SK-N-SH (cell line): ENCODE measurements around the gene PHF21A. TPM values are rescaled to one million over a fixed set of nuclear protein-coding genes. Genes with fewer than 3 reads are reported as not detected.

Experiments used
- CTCF ChIA-PET: fragments of 300-600, 350-600 bp; formaldehyde crosslinking; extraction: SDS; loops from one replicate; lab custom pipeline; 2021; lab: Yijun Ruan, JAX
- POLR2A ChIA-PET: fragments of 350-600 bp; sonication (Branson Sonifier 250); formaldehyde crosslinking; extraction: SDS; loops from one replicate; lab custom pipeline; 2020; ENCODE audit warnings: antibody characterized with exemption, inconsistent platforms; lab: Yijun Ruan, JAX
- DNase-seq: peaks from one replicate; pipeline ENCODE4 v3.0.0; 2012
- H2AFZ ChIP-seq: fragments of 200-600 bp; sonication (generic); 2 replicates; pipeline ENCODE4 v1.8.1; 2016; ENCODE audit warnings: antibody characterized with exemption, mild to moderate bottlenecking, low read depth
- H3F3A ChIP-seq: fragments of 200-600 bp; sonication (generic); replicated peaks from 2 replicates; pipeline ENCODE3; 2016; ENCODE audit warnings: antibody characterized with exemption, mild to moderate bottlenecking; ENCODE audit not compliant: insufficient read depth
- H3K27ac ChIP-seq, 2 experiments: fragments of 200-500 bp in 1 of 2; fragments of 200-600 bp in 1 of 2; sonication (Bioruptor generic) in 1 of 2; sonication (generic), shearing (Covaris generic) in 1 of 2; 2 replicates each; pipeline versions ENCODE4 v1.5.1 to v1.6.1; 2014 to 2016; ENCODE audit warnings: low read depth in 2 of 2, inconsistent platforms in 1 of 2, low read length in 1 of 2, mild to moderate bottlenecking in 1 of 2, mixed read lengths in 1 of 2
- H3K27me3 ChIP-seq: fragments of 200-600 bp; sonication (generic), shearing (Covaris generic); 2 replicates; pipeline ENCODE4 v1.6.1; 2016; ENCODE audit warnings: mixed run types; ENCODE audit not compliant: insufficient read depth
- H3K36me3 ChIP-seq, 2 experiments: fragments of 200-500 bp in 1 of 2; fragments of 200-600 bp in 1 of 2; sonication (Bioruptor generic) in 1 of 2; sonication (generic) in 1 of 2; replicated peaks in 1 of 2; 2 replicates each; pipeline versions ENCODE3 to v1.5.1; 2014 to 2016; ENCODE audit warnings: low read length in 1 of 2, mild to moderate bottlenecking in 1 of 2; ENCODE audit not compliant: insufficient read depth in 2 of 2, control insufficient read depth in 1 of 2
- H3K4me1 ChIP-seq, 2 experiments: fragments of 200-500 bp in 1 of 2; fragments of 200-600 bp in 1 of 2; sonication (Bioruptor generic) in 1 of 2; sonication (generic), shearing (Covaris generic) in 1 of 2; 2 replicates each; pipeline versions ENCODE4 v1.5.1 to v1.6.1; 2014 to 2016; ENCODE audit warnings: low read depth in 1 of 2, low read length in 1 of 2, mixed run types in 1 of 2; ENCODE audit not compliant: insufficient read depth in 2 of 2, control insufficient read depth in 1 of 2
- H3K4me2 ChIP-seq: fragments of 200-600 bp; sonication (generic), shearing (Covaris generic); 2 replicates; pipeline ENCODE4 v1.6.1; 2017; ENCODE audit warnings: mixed run types
- H3K4me3 ChIP-seq, 2 experiments: fragments of 200-500 bp in 1 of 2; fragments of 200-600 bp in 1 of 2; sonication (Bioruptor generic) in 1 of 2; sonication (generic), shearing (Covaris generic) in 1 of 2; 2 replicates each; pipeline versions ENCODE4 v1.5.1 to v1.8.1; 2014 to 2016; ENCODE audit warnings: low read depth in 2 of 2, inconsistent platforms in 1 of 2, low read length in 1 of 2, mild to moderate bottlenecking in 1 of 2, mixed read lengths in 1 of 2, moderate library complexity in 1 of 2
- H3K79me2 ChIP-seq: fragments of 200-600 bp; sonication (generic); 2 replicates; pipeline ENCODE4 v1.8.1; 2017; ENCODE audit warnings: mild to moderate bottlenecking; ENCODE audit not compliant: insufficient read depth
- H3K9ac ChIP-seq: fragments of 200-600 bp; sonication (generic); 2 replicates; pipeline ENCODE4 v1.6.1; 2017; ENCODE audit warnings: mixed run types
- H3K9me2 ChIP-seq: fragments of 200-600 bp; sonication (generic); 2 replicates; pipeline ENCODE4 v1.6.1; 2017; ENCODE audit warnings: mixed run types
- H3K9me3 ChIP-seq: fragments of 200-600 bp; sonication (generic); 2 replicates; pipeline ENCODE4 v1.6.1; 2017; ENCODE audit warnings: mixed run types, mild to moderate bottlenecking, moderate library complexity
- H4K20me1 ChIP-seq: fragments of 200-600 bp; sonication (generic); 2 replicates; pipeline ENCODE4 v1.6.1; 2017; ENCODE audit warnings: mild to moderate bottlenecking, mixed run types; ENCODE audit not compliant: insufficient read depth
- CTCF ChIP-seq: fragments of 200-600 bp; sonication (generic); IDR thresholded peaks from 2 replicates; pipeline ENCODE4 v1.6.1; 2017; ENCODE audit warnings: antibody characterized with exemption, mild to moderate bottlenecking, moderate library complexity
- EP300 ChIP-seq, 2 experiments: IDR thresholded peaks; 2 replicates each; pipeline versions ENCODE4 v1.4.0 to v1.6.1; 2012; ENCODE audit warnings: borderline replicate concordance in 1 of 2, low read depth in 1 of 2, low read length in 1 of 2
- EZH2phosphoT487 ChIP-seq: fragments of 200-600 bp; sonication (generic); IDR thresholded peaks from 2 replicates; pipeline ENCODE4 v1.6.1; 2017; ENCODE audit warnings: low read depth, mixed run types, mild to moderate bottlenecking, antibody characterized with exemption, moderate library complexity, borderline replicate concordance
- FOSL2 ChIP-seq: IDR thresholded peaks from 2 replicates; pipeline ENCODE4 v1.4.0; 2012; ENCODE audit warnings: low read depth, mild to moderate bottlenecking, moderate library complexity, borderline replicate concordance
- FOXJ3 ChIP-seq: sonication (generic); formaldehyde crosslinking; IDR thresholded peaks from 2 replicates; pipeline ENCODE4 v1.5.1; 2020; ENCODE audit warnings: mild to moderate bottlenecking, missing genetic modification reagents
- GABPA ChIP-seq: IDR thresholded peaks from 2 replicates; pipeline ENCODE4 v1.4.0; 2012; ENCODE audit warnings: low read depth, mild to moderate bottlenecking
- GATA2 ChIP-seq: sonication (generic); formaldehyde crosslinking; IDR thresholded peaks from 2 replicates; pipeline ENCODE4 v1.5.0; 2020; ENCODE audit warnings: mild to moderate bottlenecking, missing genetic modification reagents
- IRF3 ChIP-seq: fragments of 150-350 bp; IDR thresholded peaks from 2 replicates; pipeline ENCODE4 v1.6.1; 2016; ENCODE audit warnings: mild to moderate bottlenecking, low read depth, low read length
- MEF2A ChIP-seq: IDR thresholded peaks from 2 replicates; pipeline ENCODE4 v1.4.0; 2012; ENCODE audit warnings: low read depth, borderline replicate concordance
- NFIC ChIP-seq: IDR thresholded peaks from 2 replicates; pipeline ENCODE4 v1.4.0; 2012; ENCODE audit warnings: borderline replicate concordance
- POLR2AphosphoS5 ChIP-seq: IDR thresholded peaks from 2 replicates; pipeline ENCODE4 v1.6.1; 2012; ENCODE audit warnings: low read depth, low read length
- RCOR1 ChIP-seq: fragments of 150-350 bp; IDR thresholded peaks from 2 replicates; pipeline ENCODE4 v1.6.1; 2017; ENCODE audit warnings: antibody characterized with exemption, low read length
- TAF1 ChIP-seq: IDR thresholded peaks from 2 replicates; pipeline ENCODE4 v1.6.1; 2012; ENCODE audit warnings: low read depth, mild to moderate bottlenecking, low read length, moderate library complexity, borderline replicate concordance
- USF2 ChIP-seq: fragments of 150-350 bp; IDR thresholded peaks from 2 replicates; pipeline ENCODE4 v1.6.1; 2017; ENCODE audit warnings: antibody characterized with exemption, low read length, low read depth, borderline replicate concordance
- WGBS: methylation state at CpG from one replicate; pipeline ENCODE4 v1.1.6; 2017; ENCODE audit warnings: low lambda C conversion rate; 5-methylcytosine and 5-hydroxymethylcytosine counted together
- polyA plus RNA-seq, 3 experiments: library from polyadenylated mRNA; depleted of rRNA; stranded (reverse); fragments of >200 nt; gene quantifications; 2 replicates each; pipeline ENCODE4 v1.2.3, GENCODE V29; 2012
- TF ChIP-seq, protein P1 (sequence below): IDR thresholded peaks from 2 replicates; pipeline ENCODE4 v1.4.0; 2012; ENCODE audit warnings: low read depth
- TF ChIP-seq, protein P2 (sequence below): IDR thresholded peaks from 2 replicates; pipeline ENCODE4 v1.6.1; 2012; ENCODE audit warnings: mild to moderate bottlenecking, low read depth, low read length, moderate library complexity

The PHF21A gene
- polyA plus RNA-seq, 1 of the 3 experiments (the other 2 are of a cell fraction), result 18.8 TPM

- no peak for TF ChIP-seq USF2
- no peak for TF ChIP-seq GABPA
- TF ChIP-seq IRF3, result no peak
- TF ChIP-seq, protein P1, sequence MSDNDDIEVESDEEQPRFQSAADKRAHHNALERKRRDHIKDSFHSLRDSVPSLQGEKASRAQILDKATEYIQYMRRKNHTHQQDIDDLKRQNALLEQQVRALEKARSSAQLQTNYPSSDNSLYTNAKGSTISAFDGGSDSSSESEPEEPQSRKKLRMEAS, result no peak
- no peak for TF ChIP-seq FOXJ3 (CRISPR knock-in tag)
- no peak for TF ChIP-seq MEF2A
- no peak for TF ChIP-seq EP300 (IDR thresholded peaks at IDR 0.05; ENCODE audit: borderline replicate concordance in 1 of 2, low read depth in 1 of 2, low read length in 1 of 2)
- no peak for TF ChIP-seq GATA2 (CRISPR knock-in tag)
- TF ChIP-seq FOSL2, result no peak
- no peak for TF ChIP-seq POLR2AphosphoS5
- TF ChIP-seq, protein P2, sequence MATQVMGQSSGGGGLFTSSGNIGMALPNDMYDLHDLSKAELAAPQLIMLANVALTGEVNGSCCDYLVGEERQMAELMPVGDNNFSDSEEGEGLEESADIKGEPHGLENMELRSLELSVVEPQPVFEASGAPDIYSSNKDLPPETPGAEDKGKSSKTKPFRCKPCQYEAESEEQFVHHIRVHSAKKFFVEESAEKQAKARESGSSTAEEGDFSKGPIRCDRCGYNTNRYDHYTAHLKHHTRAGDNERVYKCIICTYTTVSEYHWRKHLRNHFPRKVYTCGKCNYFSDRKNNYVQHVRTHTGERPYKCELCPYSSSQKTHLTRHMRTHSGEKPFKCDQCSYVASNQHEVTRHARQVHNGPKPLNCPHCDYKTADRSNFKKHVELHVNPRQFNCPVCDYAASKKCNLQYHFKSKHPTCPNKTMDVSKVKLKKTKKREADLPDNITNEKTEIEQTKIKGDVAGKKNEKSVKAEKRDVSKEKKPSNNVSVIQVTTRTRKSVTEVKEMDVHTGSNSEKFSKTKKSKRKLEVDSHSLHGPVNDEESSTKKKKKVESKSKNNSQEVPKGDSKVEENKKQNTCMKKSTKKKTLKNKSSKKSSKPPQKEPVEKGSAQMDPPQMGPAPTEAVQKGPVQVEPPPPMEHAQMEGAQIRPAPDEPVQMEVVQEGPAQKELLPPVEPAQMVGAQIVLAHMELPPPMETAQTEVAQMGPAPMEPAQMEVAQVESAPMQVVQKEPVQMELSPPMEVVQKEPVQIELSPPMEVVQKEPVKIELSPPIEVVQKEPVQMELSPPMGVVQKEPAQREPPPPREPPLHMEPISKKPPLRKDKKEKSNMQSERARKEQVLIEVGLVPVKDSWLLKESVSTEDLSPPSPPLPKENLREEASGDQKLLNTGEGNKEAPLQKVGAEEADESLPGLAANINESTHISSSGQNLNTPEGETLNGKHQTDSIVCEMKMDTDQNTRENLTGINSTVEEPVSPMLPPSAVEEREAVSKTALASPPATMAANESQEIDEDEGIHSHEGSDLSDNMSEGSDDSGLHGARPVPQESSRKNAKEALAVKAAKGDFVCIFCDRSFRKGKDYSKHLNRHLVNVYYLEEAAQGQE, result no peak
- no peak for TF ChIP-seq NFIC
- TF ChIP-seq EZH2phosphoT487, result no peak
- TF ChIP-seq TAF1, result no peak
- TF ChIP-seq RCOR1, result no peak
- no peak for TF ChIP-seq CTCF
- TF ChIP-seq, all 33 proteins: peak for 0
These were observed 28.1 kb upstream of the PHF21A start for GRCh38 chr11:46149342-46149741.

More at GRCh38 chr11:46149342-46149741, 28.1 kb upstream of the PHF21A start:
- no peaks in the 10 kb centered on the region for H4K20me1 ChIP-seq
- no peak overlapping the region for H3K4me2 ChIP-seq
- no peaks in the 10 kb centered on the region for H3K4me1 ChIP-seq
- H3K27ac ChIP-seq, result no peak overlapping the region
- no peak overlapping the region for H2AFZ ChIP-seq
- WGBS, result 65% methylated on average over 11 of the region's 11 CpGs
- no peaks in the 10 kb centered on the region for H3K9me2 ChIP-seq
- H3K79me2 ChIP-seq, result no peaks in the 10 kb centered on the region
- no peaks in the 10 kb centered on the region for H3K36me3 ChIP-seq
- no peaks in the 10 kb centered on the region for H3K9me3 ChIP-seq
- ChIA-PET POLR2A (no interaction called here), CTCF (interaction anchor here (1.3 kb wide), 1 partner anchor 15 kb away, joined by 3 read pairs; no protein-coding TSS in a partner anchor)
- no peak overlapping the region for H3K9ac ChIP-seq
- no peak for DNase-seq
- peaks cover 8% of the 10 kb centered on the region; the same call in 1 of the 2 replicates for H3K27me3 ChIP-seq
- no peak overlapping the region for H3K4me3 ChIP-seq
- no peaks in the 10 kb centered on the region for H3F3A ChIP-seq
